GM10248 (cell line): ENCODE measurements around the gene DOCK10.

Experiments
- CTCF ChIA-PET: fragments of 300-600 bp; sonication (Branson Sonifier 250); formaldehyde crosslinking; extraction: SDS; loops from one replicate; lab custom pipeline; 2021; ENCODE audit warnings: antibody characterized with exemption; lab: Yijun Ruan, JAX
- POLR2A ChIA-PET: fragments of 350-650 bp; sonication (Branson Sonifier 250); formaldehyde crosslinking; extraction: SDS; loops from one replicate; lab custom pipeline; 2020; ENCODE audit warnings: antibody characterized with exemption; lab: Yijun Ruan, JAX
- DNase-seq: peaks from one replicate; pipeline ENCODE4 v3.0.0; 2012; ENCODE audit errors: extremely low spot score
- TF ChIP-seq, protein P1 (sequence below): IDR thresholded peaks from 2 replicates; pipeline ENCODE4 v1.5.1; 2012; ENCODE audit warnings: mild to moderate bottlenecking, low read depth; ENCODE audit errors: extremely low read depth, missing control alignments, control extremely low read depth

The DOCK10 gene

DNA sequence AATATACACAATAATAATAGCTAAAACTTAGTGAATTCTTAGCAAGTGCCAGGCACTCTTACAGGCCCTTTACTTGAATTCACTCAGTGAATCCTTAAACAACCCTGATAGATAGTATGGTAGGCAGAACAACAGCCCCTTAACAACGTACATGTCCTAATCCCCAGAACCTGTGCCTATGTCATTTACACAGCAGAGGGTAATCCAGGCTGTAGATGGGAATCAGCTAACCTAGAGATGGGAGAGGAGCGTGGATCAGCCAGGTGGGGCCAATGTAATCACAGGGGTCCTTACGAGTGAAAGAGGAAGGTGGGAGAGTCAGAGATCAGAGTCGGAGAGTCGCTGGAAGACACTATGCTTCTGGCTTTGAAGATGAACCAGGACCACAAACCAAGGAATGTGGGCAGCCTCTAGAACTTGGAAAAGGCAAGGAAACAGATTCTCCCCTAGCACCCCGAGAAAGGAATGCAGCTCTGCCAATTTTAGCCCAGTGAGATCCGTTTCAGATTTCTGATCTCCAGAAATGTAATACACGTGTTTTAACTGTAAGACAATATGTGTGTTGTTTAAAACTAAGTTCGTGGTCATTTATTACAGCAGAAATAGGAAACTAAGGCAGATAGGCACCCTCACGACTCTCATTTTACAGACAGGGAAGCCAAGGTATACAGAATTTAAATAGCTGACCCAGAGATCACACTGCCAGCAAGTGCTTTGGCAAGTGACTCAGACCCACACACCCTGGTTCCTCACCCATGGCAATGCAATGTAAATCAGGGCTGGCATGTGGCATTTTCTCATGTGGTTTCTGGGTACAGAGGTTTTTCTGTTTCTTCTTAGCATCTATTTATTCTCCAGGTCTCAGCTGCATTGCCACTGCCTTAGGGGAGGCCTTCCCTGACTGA, 68.9 kb downstream of the DOCK10 start:
- ChIA-PET CTCF (interaction anchor here (0.9 to 3.7 kb wide), 8 partner anchors 11 to 62 kb away, joined by 3 to 17 read pairs (median 4); no protein-coding TSS in a partner anchor), POLR2A (no interaction called here)
- TF ChIP-seq, protein P1, sequence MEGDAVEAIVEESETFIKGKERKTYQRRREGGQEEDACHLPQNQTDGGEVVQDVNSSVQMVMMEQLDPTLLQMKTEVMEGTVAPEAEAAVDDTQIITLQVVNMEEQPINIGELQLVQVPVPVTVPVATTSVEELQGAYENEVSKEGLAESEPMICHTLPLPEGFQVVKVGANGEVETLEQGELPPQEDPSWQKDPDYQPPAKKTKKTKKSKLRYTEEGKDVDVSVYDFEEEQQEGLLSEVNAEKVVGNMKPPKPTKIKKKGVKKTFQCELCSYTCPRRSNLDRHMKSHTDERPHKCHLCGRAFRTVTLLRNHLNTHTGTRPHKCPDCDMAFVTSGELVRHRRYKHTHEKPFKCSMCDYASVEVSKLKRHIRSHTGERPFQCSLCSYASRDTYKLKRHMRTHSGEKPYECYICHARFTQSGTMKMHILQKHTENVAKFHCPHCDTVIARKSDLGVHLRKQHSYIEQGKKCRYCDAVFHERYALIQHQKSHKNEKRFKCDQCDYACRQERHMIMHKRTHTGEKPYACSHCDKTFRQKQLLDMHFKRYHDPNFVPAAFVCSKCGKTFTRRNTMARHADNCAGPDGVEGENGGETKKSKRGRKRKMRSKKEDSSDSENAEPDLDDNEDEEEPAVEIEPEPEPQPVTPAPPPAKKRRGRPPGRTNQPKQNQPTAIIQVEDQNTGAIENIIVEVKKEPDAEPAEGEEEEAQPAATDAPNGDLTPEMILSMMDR = no peak
- DNase-seq = no peak

DNA sequence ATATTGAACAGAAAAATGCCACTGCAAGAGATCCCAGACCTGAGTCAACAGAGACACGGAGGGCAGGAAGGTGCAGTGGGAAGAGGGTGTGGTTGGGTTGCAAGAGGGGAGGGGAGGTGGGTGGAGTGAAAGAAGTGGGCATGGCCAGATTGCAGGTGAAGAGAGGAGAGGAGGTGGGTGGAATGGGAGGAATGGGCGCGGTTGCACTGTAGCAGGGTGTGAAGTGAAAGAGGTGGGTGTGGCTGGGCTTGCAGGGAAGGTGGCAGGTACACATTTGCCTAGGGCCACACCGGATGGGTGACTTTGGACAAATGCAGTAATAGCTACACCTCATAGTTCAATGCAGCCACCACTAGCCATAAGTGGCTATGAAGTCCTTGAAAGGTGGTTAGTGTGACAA, 71.1 kb downstream of the DOCK10 start:
- TF ChIP-seq, protein P1 = no peak
- ChIA-PET POLR2A (no interaction called here), CTCF (interaction anchor here (1.1 to 1.2 kb wide), 2 partner anchors 11 to 14 kb away, joined by 3 to 6 read pairs; no protein-coding TSS in a partner anchor)
- no peak for DNase-seq

DNA sequence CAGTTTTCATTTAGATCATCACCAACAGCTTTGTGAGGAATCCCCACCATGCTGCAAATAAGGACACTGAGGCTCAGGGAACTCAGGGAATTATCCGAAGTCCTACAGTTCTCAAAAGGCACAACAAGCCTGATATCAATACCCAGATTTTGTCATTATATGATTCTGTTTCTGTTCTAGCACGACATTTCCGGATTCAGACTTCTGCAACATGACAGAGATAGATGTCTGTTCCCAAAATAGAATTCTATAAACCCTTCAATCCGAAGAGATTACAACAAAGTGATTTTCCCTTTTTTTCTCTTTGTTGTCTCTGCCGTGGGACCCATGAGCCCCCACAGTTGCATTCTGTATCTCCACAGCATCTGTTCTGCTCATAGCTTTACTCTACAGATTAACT, 72.0 kb downstream of the DOCK10 start:
- DNase-seq = no peak
- ChIA-PET POLR2A (no interaction called here), CTCF (interaction anchor here (1.2 to 1.3 kb wide), 2 partner anchors 13 to 33 kb away, joined by 5 to 6 read pairs; no protein-coding TSS in a partner anchor)
- TF ChIP-seq, protein P1 = no peak

DNA sequence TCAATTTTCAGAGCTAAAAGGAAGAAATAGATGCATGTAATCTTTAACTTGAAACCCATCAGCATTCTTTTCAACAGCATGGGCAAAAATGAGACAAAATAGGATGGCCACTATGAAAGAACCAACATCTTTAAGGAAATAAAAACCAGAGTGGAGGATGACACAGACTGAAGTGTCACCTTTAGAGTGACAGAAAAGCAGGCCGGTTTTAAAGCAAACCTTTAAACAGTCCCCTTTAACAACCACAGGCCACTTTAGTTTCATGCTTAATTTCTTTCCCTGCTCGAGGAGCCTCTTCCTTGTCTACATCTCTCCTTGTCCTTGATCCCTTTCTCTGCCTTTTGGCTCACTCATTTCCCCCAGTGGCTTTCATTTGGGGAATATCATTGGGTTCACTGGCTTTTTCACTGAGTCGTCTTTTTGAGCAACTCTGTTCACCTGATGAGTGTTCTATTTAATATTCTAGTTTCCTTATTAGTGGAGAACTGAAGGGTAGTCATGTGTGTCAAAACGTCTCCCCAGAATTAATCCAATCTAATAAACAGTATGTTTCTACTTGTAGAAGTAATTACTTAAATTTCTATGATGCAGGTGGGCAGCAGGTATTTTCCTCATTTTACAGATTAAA, 72.5 kb downstream of the DOCK10 start:
- DNase-seq = no peak
- TF ChIP-seq, protein P1 = no peak
- POLR2A ChIA-PET = no interaction called here
- CTCF ChIA-PET = interaction anchor here (0.9 to 1.3 kb wide), 4 partner anchors 13 to 44 kb away, joined by 3 to 6 read pairs (median 4); no protein-coding TSS in a partner anchor

DNA sequence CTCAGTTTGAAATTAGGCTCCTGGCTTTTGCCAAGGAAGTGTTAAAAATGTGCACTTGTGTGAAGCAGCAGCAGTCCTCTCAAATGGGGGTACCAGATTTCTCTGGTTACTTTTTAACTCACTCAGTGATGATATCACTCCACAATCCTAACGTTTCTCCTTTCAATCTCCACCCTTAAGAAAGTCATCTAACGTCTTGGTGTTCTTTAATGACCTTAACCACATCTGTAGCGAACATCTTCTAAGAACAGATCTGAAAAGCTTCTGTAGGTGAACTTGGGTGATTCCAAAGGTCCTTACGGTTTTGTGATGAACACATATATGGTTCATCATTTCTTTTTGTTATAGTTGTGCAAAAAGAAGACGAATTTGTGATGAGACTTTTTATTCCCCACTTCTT, 73.2 kb downstream of the DOCK10 start:
- no peak for DNase-seq
- TF ChIP-seq, protein P1 = no peak
- CTCF ChIA-PET = interaction anchor here (0.7 to 1.3 kb wide), 3 partner anchors 12 to 45 kb away, joined by 3 read pairs; no protein-coding TSS in a partner anchor
- POLR2A ChIA-PET = no interaction called here

DNA sequence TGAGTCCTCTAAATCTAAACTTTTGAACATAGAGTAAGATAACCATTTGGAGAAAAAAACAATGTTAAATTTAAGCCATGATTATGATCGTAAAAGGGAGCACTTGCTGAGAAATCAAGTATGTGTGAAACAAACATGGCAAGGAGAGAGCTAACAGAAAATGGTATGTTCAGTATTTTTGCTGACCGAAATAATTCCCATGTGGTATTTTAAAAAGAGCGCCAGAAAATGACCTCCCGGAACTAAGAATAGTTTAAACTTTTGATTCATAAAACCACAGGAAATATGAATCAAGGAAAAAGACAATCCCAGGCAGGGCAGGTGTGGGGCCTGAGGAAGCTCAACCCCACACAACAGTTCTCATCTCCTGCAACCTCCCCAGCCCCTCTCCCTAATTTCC, 74.2 kb downstream of the DOCK10 start:
- TF ChIP-seq, protein P1 = no peak
- CTCF ChIA-PET = interaction anchor here (0.7 to 1.4 kb wide), 4 partner anchors 13 to 27 kb away, joined by 3 to 5 read pairs (median 3); no protein-coding TSS in a partner anchor
- POLR2A ChIA-PET = no interaction called here
- DNase-seq = no peak
